Measurements from ENCODE around the gene FTH1.
"Not testable (repeated sequence)": the region's sequence is repeated elsewhere in the genome, so short reads cannot be mapped to it uniquely, and the experiment has no call there.

FTH1 gene

DNA sequence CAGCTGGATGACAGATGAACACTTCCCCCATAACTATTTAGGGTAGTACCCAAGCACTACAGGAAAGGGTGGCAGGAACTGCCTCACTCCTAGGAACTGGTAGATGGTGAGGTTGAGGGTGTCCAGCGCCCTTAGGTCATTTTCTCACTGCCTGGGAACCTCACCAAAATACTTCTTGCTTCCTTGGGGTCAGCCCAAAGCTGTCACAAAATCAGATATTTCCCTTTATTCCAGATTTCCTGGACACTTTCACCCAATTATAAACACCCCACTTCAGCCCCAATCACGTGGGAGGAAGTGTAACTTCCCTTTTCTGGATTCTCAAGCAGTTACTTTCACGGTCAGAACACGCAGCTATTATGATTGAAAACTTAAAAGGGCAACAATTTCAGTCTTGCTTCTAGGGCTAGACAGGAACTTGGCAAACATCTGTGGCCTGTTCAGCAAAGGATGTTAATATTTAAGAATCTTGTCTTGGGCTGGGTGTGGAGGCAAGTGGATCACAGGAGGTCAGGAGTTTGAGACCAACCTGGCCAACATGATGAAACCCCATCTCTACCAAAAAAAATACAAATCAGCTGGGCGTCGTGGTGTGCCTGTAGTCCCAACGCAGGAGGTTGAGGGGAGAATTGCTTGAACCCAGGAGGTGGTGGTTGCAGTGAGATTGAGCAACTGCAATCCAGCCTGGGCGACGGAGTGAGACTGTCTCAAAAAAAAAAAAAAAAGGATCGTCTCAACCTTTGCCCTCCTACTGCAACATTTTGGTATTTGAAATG, 4.0 kb downstream of the FTH1 start:
- DNase-seq: no peak

GRCh38 chr11:61963016-61963281, 4.5 kb downstream of the FTH1 start:
- DNase-seq: no peak

GRCh38 chr11:61962213-61963015, 5.0 kb downstream of the FTH1 start:
- DNase-seq: no peak

DNA sequence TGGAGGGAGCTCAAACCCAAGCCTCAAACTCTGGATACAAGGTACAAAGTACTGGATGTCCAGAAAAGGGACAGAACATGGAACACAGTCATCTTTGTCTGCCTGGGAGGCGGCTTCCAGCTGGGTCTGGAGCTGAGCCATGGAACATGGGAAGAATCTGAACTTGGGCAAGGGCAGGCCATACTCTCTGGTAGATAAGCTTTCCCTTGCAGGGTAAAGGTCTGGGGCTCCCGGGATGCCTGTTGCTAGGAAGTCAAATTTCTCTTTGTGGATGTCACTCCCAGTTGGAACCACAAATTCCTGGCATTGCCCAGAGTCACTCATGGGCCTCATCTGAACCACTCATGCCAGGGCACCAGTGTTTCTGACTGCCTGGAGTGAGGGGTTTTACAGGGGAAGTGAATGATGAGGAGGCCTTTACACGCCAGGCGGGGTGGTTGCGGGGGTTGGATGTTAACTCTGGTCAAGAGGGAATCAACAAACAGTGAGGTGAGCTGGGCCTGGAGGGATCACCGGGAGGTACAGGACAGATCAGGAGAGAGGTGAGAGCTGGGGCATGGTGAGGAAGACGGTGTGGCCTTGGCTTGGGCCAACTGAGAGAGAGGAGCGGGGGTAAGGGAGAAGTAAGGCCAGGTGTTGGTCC, 5.7 kb downstream of the FTH1 start:
- no peak for DNase-seq

GRCh38 chr11:61960532-61960931, 6.9 kb downstream of the FTH1 start:
- no peak for DNase-seq

- no peak for DNase-seq
Observed at GRCh38 chr11:61959678-61960077, 7.8 kb downstream of the FTH1 start.

DNA sequence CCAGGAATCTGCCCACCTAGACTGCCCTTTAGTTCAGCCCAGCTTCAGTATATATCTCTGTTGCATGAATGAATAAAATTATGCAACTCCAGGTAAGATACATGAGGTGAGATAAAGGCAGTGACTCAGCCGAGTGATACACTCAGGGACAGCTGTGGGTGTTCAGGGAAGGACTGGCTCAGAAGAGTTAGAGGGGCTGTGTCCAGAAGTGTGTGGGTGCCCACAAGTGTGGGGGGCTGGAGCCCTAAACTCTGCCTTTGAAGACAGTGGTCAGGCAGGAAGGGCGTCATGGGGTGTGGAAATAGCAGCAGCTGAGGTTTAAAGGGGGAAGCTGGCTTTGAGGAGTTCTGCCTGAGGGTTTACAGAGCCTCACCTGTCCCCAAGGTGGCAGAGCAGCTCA, 8.3 kb downstream of the FTH1 start:
- DNase-seq: no peak

GRCh38 chr11:61958590-61958989, 8.8 kb downstream of the FTH1 start:
- no peak for DNase-seq

- DNase-seq: no peak
Observed at GRCh38 chr11:61957021-61957770, 10.2 kb downstream of the FTH1 start.

DNA sequence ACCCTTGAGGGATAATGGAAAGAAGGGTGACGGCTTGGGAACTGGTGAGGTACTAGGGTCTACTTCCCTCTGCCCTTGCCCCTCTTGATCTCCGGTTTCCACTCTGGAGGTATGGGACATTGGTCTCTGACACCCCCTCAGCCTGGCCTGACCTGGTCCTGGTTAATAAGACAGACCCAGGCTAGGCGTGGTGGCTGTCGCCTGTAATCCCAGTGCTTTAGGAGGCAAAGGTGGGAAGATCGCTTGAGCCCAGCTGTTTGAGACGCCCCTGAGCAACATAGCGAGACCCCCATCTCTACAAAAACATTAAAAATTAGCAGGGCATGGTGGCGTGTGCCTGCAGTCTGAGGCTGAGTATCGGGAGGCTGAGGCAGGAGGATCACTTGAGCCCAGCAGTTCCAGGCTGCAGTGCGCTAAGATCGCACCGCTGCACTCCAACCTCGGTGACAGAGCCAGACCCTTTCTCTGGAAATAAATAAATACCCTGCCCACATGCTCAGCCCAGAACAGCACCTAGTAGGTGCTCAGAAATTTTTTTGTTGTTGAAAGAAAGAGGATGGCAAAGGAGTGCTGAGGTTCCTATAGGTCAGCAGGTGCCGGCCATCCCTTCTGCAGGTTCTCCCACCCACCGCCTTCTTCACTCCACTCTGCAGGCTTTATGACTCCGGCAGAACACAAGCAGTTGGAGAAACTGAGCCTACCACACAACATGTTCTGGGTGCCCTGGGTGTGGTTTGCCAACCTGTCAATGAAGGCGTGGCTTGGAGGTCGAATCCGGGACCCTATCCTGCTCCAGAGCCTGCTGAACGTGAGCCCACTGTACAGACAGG, 11.0 kb downstream of the FTH1 start:
- no peak for DNase-seq

DNA sequence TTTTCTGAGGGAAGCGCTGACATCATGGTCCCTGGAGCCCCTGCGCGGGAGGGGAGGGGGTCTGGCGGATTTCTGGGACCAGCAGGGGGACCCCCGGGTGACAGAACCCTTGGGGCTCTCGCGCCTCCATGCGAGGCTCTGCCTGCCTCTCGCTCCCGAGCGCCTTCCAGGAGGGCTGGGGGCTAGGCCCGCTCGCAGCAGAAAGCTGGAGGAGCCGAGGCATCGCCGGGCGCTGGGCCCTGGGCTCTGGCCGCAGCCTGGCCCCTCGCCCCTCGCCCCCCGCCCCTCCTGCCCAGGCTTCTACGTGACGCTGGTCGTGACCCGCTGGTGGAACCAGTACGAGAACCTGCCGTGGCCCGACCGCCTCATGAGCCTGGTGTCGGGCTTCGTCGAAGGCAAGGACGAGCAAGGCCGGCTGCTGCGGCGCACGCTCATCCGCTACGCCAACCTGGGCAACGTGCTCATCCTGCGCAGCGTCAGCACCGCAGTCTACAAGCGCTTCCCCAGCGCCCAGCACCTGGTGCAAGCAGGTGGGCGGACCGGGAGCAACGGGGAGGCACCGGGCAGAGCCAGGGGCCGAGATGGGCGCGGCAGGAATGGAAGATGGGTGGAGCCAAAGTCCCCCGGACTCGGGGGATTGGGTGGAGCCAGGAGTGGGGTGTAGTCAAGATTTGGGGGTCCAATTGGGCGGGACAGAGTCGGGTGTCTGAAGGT, 11.9 kb downstream of the FTH1 start:
- DNase-seq: peak in 1 of 4 experiments; percentile 15

DNA sequence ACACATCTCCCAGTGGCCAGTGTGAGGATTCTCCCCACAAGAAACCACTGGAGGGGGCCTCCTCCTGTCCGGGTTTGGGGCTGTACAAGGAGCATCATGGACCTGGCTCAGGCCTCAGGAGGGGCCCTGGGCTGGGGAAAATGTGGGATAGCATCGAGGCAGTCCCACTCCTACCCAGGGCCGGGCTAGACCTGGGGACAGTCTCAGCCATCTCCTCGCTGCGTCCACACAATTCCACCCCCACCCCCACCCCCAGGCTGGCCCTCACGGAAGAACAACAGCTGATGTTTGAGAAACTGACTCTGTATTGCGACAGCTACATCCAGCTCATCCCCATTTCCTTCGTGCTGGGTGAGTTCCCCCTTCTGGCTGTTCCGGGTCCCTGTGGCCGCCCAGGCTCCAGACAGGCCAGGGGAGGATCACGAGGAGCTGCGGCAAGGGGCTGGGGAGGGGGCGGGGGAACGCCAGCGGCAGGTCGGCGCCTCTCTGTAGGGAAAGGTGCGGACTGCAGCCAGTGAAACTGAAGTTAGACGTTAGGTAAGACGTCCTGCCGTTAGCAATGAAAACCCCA, 12.5 kb downstream of the FTH1 start:
- no peak for DNase-seq

- DNase-seq: no peak
Observed at GRCh38 chr11:61954106-61954850, 13.2 kb downstream of the FTH1 start.

GRCh38 chr11:61953632-61954031, 13.8 kb downstream of the FTH1 start:
- DNase-seq: not testable (repeated sequence)

DNA sequence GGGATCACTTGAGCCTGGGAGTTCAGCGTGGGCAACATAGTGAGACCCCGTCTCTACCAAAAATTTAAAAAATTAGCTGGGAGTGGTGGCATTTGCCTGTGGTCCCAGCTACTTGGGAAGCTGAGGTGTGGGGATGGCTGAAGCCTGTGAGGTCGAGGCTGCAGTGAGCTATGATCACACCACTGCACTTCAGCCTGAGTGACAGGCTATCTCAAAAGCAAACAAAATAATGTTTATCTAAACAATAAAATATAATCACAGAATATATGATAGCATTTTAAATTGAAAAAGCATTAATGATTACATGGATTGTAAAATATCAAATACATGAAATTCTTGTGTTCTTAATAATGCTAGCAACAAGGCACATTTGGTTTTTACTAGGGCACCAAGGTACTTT, 14.6 kb downstream of the FTH1 start:
- no peak for DNase-seq

DNA sequence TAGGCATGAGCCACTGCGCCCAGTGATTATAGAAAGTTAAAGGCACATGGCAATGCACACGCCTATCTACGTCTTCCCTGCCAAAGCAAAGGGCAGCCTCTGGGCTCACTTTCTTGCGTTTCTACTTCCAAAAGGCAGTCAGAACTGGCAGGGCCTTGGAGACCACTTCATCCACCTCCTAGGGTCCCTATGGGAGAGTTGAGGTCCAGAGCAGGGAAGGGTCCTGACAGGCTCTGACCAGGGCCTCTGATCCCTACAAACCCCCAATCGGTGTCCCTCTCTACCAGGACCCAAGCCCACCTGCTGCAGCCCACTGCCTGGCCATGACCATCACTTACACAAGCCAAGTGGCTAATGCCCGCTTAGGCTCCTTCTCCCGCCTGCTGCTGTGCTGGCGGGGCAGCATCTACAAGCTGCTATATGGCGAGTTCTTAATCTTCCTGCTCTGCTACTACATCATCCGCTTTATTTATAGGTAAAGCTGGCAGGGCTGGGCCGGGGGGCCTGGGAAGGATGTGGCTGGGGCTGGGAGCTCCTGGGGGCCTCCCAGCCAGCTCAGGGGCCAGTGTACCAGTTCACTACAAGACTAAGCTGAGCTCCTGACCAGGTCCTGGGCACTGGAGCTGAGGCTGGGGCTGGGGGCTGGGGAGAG, 15.8 kb downstream of the FTH1 start:
- no peak for DNase-seq

DNA sequence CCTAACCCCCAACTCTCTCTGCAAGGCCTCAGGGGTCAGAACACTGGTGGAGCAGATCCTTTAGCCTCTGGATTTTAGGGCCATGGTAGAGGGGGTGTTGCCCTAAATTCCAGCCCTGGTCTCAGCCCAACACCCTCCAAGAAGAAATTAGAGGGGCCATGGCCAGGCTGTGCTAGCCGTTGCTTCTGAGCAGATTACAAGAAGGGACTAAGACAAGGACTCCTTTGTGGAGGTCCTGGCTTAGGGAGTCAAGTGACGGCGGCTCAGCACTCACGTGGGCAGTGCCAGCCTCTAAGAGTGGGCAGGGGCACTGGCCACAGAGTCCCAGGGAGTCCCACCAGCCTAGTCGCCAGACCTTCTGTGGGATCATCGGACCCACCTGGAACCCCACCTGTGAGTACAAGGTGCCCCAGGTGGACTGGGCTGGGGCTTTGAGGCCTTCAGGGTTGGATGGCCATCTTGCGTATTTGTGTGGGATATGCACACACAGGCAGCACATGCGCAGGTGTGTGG, 17.3 kb downstream of the FTH1 start, which contains the start of gene BEST1:
BEST1 (plus strand) TSS at position 317 of the 513 bp plus-strand sequence. CDS start 1,456 bp downstream, outside the sequence.
- no peak for DNase-seq

GRCh38 chr11:61949169-61950034, 18.0 kb downstream of the FTH1 start:
- no peak for DNase-seq

DNA sequence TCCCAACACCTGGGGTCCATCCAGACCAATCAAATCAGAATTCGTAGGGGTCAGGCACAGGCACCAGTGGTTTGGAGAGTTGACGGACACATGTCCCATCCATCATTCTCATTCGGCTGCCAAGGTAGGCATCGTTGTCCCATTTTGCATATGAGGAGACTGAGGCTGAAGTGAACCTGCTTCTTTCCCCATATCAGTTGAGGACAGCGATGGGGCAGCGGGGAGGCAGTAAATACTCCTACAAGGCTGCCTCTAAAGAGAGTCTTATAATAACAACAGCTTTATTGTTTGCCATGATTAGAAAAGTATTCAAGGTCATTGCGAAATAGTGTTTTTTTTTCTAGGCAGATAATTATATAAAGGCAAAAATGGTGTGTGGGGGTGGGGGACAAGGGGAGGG, 18.9 kb downstream of the FTH1 start:
- no peak for DNase-seq

Data from activated naive CD4-positive, alpha-beta T cell (primary cell).